Stimulated activated CD4-positive, alpha-beta T cell treated with anti-CD3 and anti-CD28 coated beads, Interleukin-2, amount 100 ng/mL, for 48 hours (primary cell): ENCODE measurements around the gene ADGRG1.

Experiments used
- DNase-seq, 2 donors: peaks; one replicate each; pipeline ENCODE4 v3.0.0-alpha.2; 2020

ADGRG1 gene

GRCh38 chr16:57637424-57637823, 9.0 kb downstream of the ADGRG1 start:
- no peak for DNase-seq

- no peak for DNase-seq
These were observed 9.5 kb downstream of the ADGRG1 start for GRCh38 chr16:57637965-57638364.

GRCh38 chr16:57638381-57638780, 10.0 kb downstream of the ADGRG1 start:
- DNase-seq, result no peak

GRCh38 chr16:57639172-57639887, 10.9 kb downstream of the ADGRG1 start:
- no peak for DNase-seq

- no peak for DNase-seq
These were observed 11.8 kb downstream of the ADGRG1 start for GRCh38 chr16:57640185-57640584.

GRCh38 chr16:57640612-57641011, 12.2 kb downstream of the ADGRG1 start:
- DNase-seq, result no peak

GRCh38 chr16:57642160-57643135, 14.0 kb downstream of the ADGRG1 start:
- DNase-seq, result no peak

- no peak for DNase-seq
These were observed 14.9 kb downstream of the ADGRG1 start for GRCh38 chr16:57643147-57643874.

- DNase-seq, result no peak
These were observed 15.5 kb downstream of the ADGRG1 start for GRCh38 chr16:57643910-57644309.

- no peak for DNase-seq
These were observed 16.1 kb downstream of the ADGRG1 start for GRCh38 chr16:57644383-57645014.

GRCh38 chr16:57645169-57645568, 16.7 kb downstream of the ADGRG1 start:
- DNase-seq, result no peak

- DNase-seq, result no peak
These were observed 17.4 kb downstream of the ADGRG1 start for GRCh38 chr16:57645691-57646387.

GRCh38 chr16:57646388-57647039, 18.1 kb downstream of the ADGRG1 start:
- DNase-seq, result no peak

- DNase-seq, result no peak
These were observed 18.9 kb downstream of the ADGRG1 start for GRCh38 chr16:57647136-57647875.

GRCh38 chr16:57648125-57648524, 19.7 kb downstream of the ADGRG1 start:
- no peak for DNase-seq

- DNase-seq, result peak; percentile 91 to 92
These were observed 20.4 kb downstream of the ADGRG1 start for GRCh38 chr16:57648581-57649442.

GRCh38 chr16:57649443-57649751, 21.0 kb downstream of the ADGRG1 start:
- DNase-seq, result no peak

- no peak for DNase-seq
These were observed 21.4 kb downstream of the ADGRG1 start for GRCh38 chr16:57649846-57650245.

- no peak for DNase-seq
These were observed 23.2 kb downstream of the ADGRG1 start for GRCh38 chr16:57651344-57652333.
